HT-29 (cell line): ENCODE data around the gene NTF3. TPM values are rescaled to one million over a fixed set of nuclear protein-coding genes. Genes with fewer than 3 reads are reported as not detected.

ENCODE experiments used
- DNase-seq: peaks from one replicate; pipeline ENCODE4 v3.0.0-alpha.2; 2015; ENCODE audit warnings: low spot score
- total RNA-seq: library from RNA; depleted of rRNA; stranded (reverse); fragments of >200 nt; shearing (Covaris generic); gene quantifications from 2 replicates; pipeline ENCODE4 v1.2.3, GENCODE V29; 2014

NTF3 gene
- total RNA-seq, 1 experiment from 2014 or later: not detected

- no peak for DNase-seq
These were observed 78.4 kb downstream of the NTF3 start for GRCh38 chr12:5510251-5510805.

GRCh38 chr12:5511256-5511643, 79.3 kb downstream of the NTF3 start:
- no peak for DNase-seq

- DNase-seq: no peak
These were observed 80.0 kb downstream of the NTF3 start for GRCh38 chr12:5511644-5512600.

GRCh38 chr12:5512601-5512970, 80.7 kb downstream of the NTF3 start:
- no peak for DNase-seq

GRCh38 chr12:5513406-5513805, 81.5 kb downstream of the NTF3 start:
- DNase-seq: no peak

GRCh38 chr12:5514016-5514415, 82.1 kb downstream of the NTF3 start:
- DNase-seq: no peak

GRCh38 chr12:5514545-5514944, 82.6 kb downstream of the NTF3 start:
- no peak for DNase-seq

GRCh38 chr12:5515458-5515857, 83.5 kb downstream of the NTF3 start:
- no peak for DNase-seq

GRCh38 chr12:5516371-5517241, 84.7 kb downstream of the NTF3 start:
- no peak for DNase-seq

- no peak for DNase-seq
These were observed 86.9 kb downstream of the NTF3 start for GRCh38 chr12:5518584-5519365.

- DNase-seq: no peak
These were observed 88.1 kb downstream of the NTF3 start for GRCh38 chr12:5520037-5520436.

GRCh38 chr12:5520831-5521230, 88.9 kb downstream of the NTF3 start:
- no peak for DNase-seq

GRCh38 chr12:5521456-5522325, 89.8 kb downstream of the NTF3 start:
- DNase-seq: no peak

GRCh38 chr12:5522432-5523335, 90.8 kb downstream of the NTF3 start:
- DNase-seq: no peak

GRCh38 chr12:5523396-5524115, 91.6 kb downstream of the NTF3 start:
- DNase-seq: no peak

- DNase-seq: no peak
These were observed 92.3 kb downstream of the NTF3 start for GRCh38 chr12:5524116-5524768.

- no peak for DNase-seq
These were observed 93.0 kb downstream of the NTF3 start for GRCh38 chr12:5524769-5525436.
